Glutamatergic neuron (in vitro differentiated cells): ENCODE results near the gene USP47. TPM values are rescaled to one million over a fixed set of nuclear protein-coding genes. Genes with fewer than 3 reads are reported as not detected.

Source experiments
- DNase-seq: peaks from one replicate; pipeline ENCODE4 v3.0.0; 2022
- H3K27ac Mint-ChIP-seq: one replicate; pipeline ENCODE4 v1.8.0; 2020; ENCODE audit warnings: mild to moderate bottlenecking, mixed read lengths, inconsistent platforms; ENCODE audit not compliant: unreplicated experiment
- H3K27me3 Mint-ChIP-seq: one replicate; pipeline ENCODE4 v1.8.0; 2020; ENCODE audit warnings: mild to moderate bottlenecking, moderate library complexity, mixed read lengths, inconsistent platforms; ENCODE audit not compliant: unreplicated experiment
- H3K36me3 Mint-ChIP-seq: one replicate; pipeline ENCODE4 v1.8.0; 2020; ENCODE audit warnings: mild to moderate bottlenecking, mixed read lengths, inconsistent platforms; ENCODE audit not compliant: unreplicated experiment
- H3K4me1 Mint-ChIP-seq: one replicate; pipeline ENCODE4 v1.8.0; 2020; ENCODE audit warnings: mild to moderate bottlenecking, low read depth, mixed read lengths, inconsistent platforms; ENCODE audit not compliant: unreplicated experiment
- H3K4me3 Mint-ChIP-seq: one replicate; pipeline ENCODE4 v1.8.0; 2020; ENCODE audit warnings: mild to moderate bottlenecking, mixed read lengths, inconsistent platforms; ENCODE audit not compliant: unreplicated experiment
- H3K9me3 Mint-ChIP-seq: one replicate; pipeline ENCODE4 v1.8.0; 2020; ENCODE audit warnings: mild to moderate bottlenecking, moderate library complexity, mixed read lengths, inconsistent platforms; ENCODE audit not compliant: unreplicated experiment
- CTCF ChIP-seq: fragments of 200-600 bp; sonication (generic); IDR thresholded peaks from one replicate; pipeline ENCODE4 v1.5.0; 2021; ENCODE audit not compliant: partially characterized antibody, unreplicated experiment
- total RNA-seq: library from RNA; stranded (reverse); fragmentation: NEBNext Ultra II Directional; extraction: Animal tissue kit (Norgen Biotek cat#: 25700); gene quantifications from one replicate; pipeline ENCODE4 v1.2.1, GENCODE V29; 2021; ENCODE audit not compliant: unreplicated experiment

The USP47 gene
- total RNA-seq, 1 donor from 2014 or later = 63.4 TPM

- no peak overlapping the region for H3K4me3 Mint-ChIP-seq
- peaks cover 24% of the 10 kb centered on the region for H3K4me1 Mint-ChIP-seq
- TF ChIP-seq CTCF = no peak
- no peaks in the 10 kb centered on the region for H3K9me3 Mint-ChIP-seq
- peaks cover 2% of the 10 kb centered on the region for H3K27me3 Mint-ChIP-seq
- H3K27ac Mint-ChIP-seq = no peak overlapping the region
- DNase-seq = no peak
- no peaks in the 10 kb centered on the region for H3K36me3 Mint-ChIP-seq
These were observed 743 bp downstream of the USP47 start for GRCh38 chr11:11842421-11843008.

- Mint-ChIP-seq H3K4me1 (peaks cover 26% of the 10 kb centered on the region), H3K27me3 (peaks cover 2% of the 10 kb centered on the region), H3K36me3 (no peaks in the 10 kb centered on the region), H3K27ac (no peak overlapping the region), H3K9me3 (no peaks in the 10 kb centered on the region), H3K4me3 (no peak overlapping the region)
- TF ChIP-seq CTCF = no peak
- no peak for DNase-seq
These were observed 1.4 kb downstream of the USP47 start for GRCh38 chr11:11843211-11843621.

- DNase-seq = no peak
- H3K27me3 Mint-ChIP-seq = peaks cover 2% of the 10 kb centered on the region
- no peak for TF ChIP-seq CTCF
- H3K4me3 Mint-ChIP-seq = no peak overlapping the region
- no peaks in the 10 kb centered on the region for H3K36me3 Mint-ChIP-seq
- peaks cover 26% of the 10 kb centered on the region for H3K4me1 Mint-ChIP-seq
- no peaks in the 10 kb centered on the region for H3K9me3 Mint-ChIP-seq
- H3K27ac Mint-ChIP-seq = no peak overlapping the region
These were observed 1.9 kb downstream of the USP47 start for GRCh38 chr11:11843642-11844041.

GRCh38 chr11:11844272-11844671 lies 2.5 kb downstream of the USP47 start:
- Mint-ChIP-seq H3K27me3 (peaks cover 2% of the 10 kb centered on the region), H3K27ac (no peak overlapping the region), H3K36me3 (no peaks in the 10 kb centered on the region), H3K9me3 (no peaks in the 10 kb centered on the region), H3K4me3 (no peak overlapping the region), H3K4me1 (peaks cover 27% of the 10 kb centered on the region)
- no peak for TF ChIP-seq CTCF
- no peak for DNase-seq

- no peak for DNase-seq
- peak overlapping the region; percentile 70 for H3K4me3 Mint-ChIP-seq
- peaks cover 33% of the 10 kb centered on the region for H3K4me1 Mint-ChIP-seq
- H3K9me3 Mint-ChIP-seq = no peaks in the 10 kb centered on the region
- H3K27me3 Mint-ChIP-seq = peaks cover 2% of the 10 kb centered on the region
- no peak overlapping the region for H3K27ac Mint-ChIP-seq
- no peak for TF ChIP-seq CTCF
- H3K36me3 Mint-ChIP-seq = no peaks in the 10 kb centered on the region
These were observed 3.3 kb downstream of the USP47 start for GRCh38 chr11:11845071-11845470.
